KOPT-K1 (cell line): ENCODE data around the gene TNNI3K.

Source experiments
- H3K27ac ChIP-seq: fragments of 200-600 bp; sonication (generic); 2 replicates; pipeline ENCODE4 v1.5.1; 2016; ENCODE audit warnings: antibody characterized with exemption, mild to moderate bottlenecking, low read depth, low read length; ENCODE audit not compliant: poor library complexity, severe bottlenecking
- H3K36me3 ChIP-seq: fragments of 200-600 bp; sonication (generic); 2 replicates; pipeline ENCODE4 v1.5.1; 2017; ENCODE audit warnings: antibody characterized with exemption, mild to moderate bottlenecking, low read length, moderate library complexity; ENCODE audit not compliant: insufficient read depth
- H3K9me3 ChIP-seq: fragments of 200-600 bp; sonication (generic); 2 replicates; pipeline ENCODE4 v1.5.1; 2017; ENCODE audit warnings: antibody characterized with exemption, low read length, mild to moderate bottlenecking; ENCODE audit not compliant: insufficient read depth, poor library complexity, severe bottlenecking

Gene TNNI3K

GRCh38 chr1:74504933-74505512 lies 269.8 kb downstream of the TNNI3K start:
- Histone ChIP-seq H3K27ac (no peak overlapping the region), H3K9me3 (no peaks in the 10 kb centered on the region), H3K36me3 (no peaks in the 10 kb centered on the region)

GRCh38 chr1:74505928-74506710 lies 270.9 kb downstream of the TNNI3K start:
- no peaks in the 10 kb centered on the region for H3K36me3 ChIP-seq
- no peaks in the 10 kb centered on the region for H3K9me3 ChIP-seq
- H3K27ac ChIP-seq: no peak overlapping the region

GRCh38 chr1:74508449-74508848 lies 273.3 kb downstream of the TNNI3K start:
- no peaks in the 10 kb centered on the region for H3K9me3 ChIP-seq
- H3K27ac ChIP-seq: no peak overlapping the region
- H3K36me3 ChIP-seq: no peaks in the 10 kb centered on the region

GRCh38 chr1:74512170-74512915 lies 277.2 kb downstream of the TNNI3K start, which contains the start of gene LRRC53:
TSS of gene LRRC53 (minus strand) at chr1:74512611. CDS start at chr1:74483349, 29,262 bp downstream.
- Histone ChIP-seq H3K36me3 (no peaks in the 10 kb centered on the region), H3K27ac (no peak within 1 kb of the TSS), H3K9me3 (no peaks in the 10 kb centered on the region)

GRCh38 chr1:74513411-74514300 lies 278.5 kb downstream of the TNNI3K start:
- H3K36me3 ChIP-seq: no peaks in the 10 kb centered on the region
- H3K27ac ChIP-seq: no peak overlapping the region
- no peaks in the 10 kb centered on the region for H3K9me3 ChIP-seq

GRCh38 chr1:74517599-74518051 lies 282.4 kb downstream of the TNNI3K start:
- Histone ChIP-seq H3K9me3 (no peaks in the 10 kb centered on the region), H3K27ac (no peak overlapping the region), H3K36me3 (no peaks in the 10 kb centered on the region)

GRCh38 chr1:74522148-74522547 lies 287.0 kb downstream of the TNNI3K start:
- H3K27ac ChIP-seq: no peak overlapping the region
- no peaks in the 10 kb centered on the region for H3K36me3 ChIP-seq
- H3K9me3 ChIP-seq: no peaks in the 10 kb centered on the region

- Histone ChIP-seq H3K9me3 (no peaks in the 10 kb centered on the region), H3K27ac (no peak overlapping the region), H3K36me3 (no peaks in the 10 kb centered on the region)
Observed at GRCh38 chr1:74523873-74524480, 288.8 kb downstream of the TNNI3K start.

- Histone ChIP-seq H3K36me3 (no peaks in the 10 kb centered on the region), H3K9me3 (no peaks in the 10 kb centered on the region), H3K27ac (no peak overlapping the region)
Observed at GRCh38 chr1:74526708-74527107, 291.5 kb downstream of the TNNI3K start.

- H3K9me3 ChIP-seq: no peaks in the 10 kb centered on the region
- no peaks in the 10 kb centered on the region for H3K36me3 ChIP-seq
- no peak overlapping the region for H3K27ac ChIP-seq
Observed at GRCh38 chr1:74528123-74528522, 292.9 kb downstream of the TNNI3K start.

GRCh38 chr1:74530892-74531291 lies 295.7 kb downstream of the TNNI3K start:
- Histone ChIP-seq H3K9me3 (no peaks in the 10 kb centered on the region), H3K36me3 (no peaks in the 10 kb centered on the region), H3K27ac (no peak overlapping the region)

- no peaks in the 10 kb centered on the region for H3K9me3 ChIP-seq
- H3K36me3 ChIP-seq: no peaks in the 10 kb centered on the region
- no peak overlapping the region for H3K27ac ChIP-seq
Observed at GRCh38 chr1:74531796-74532195, 296.6 kb downstream of the TNNI3K start.

GRCh38 chr1:74534241-74534640 lies 299.1 kb downstream of the TNNI3K start:
- no peak overlapping the region for H3K27ac ChIP-seq
- no peaks in the 10 kb centered on the region for H3K36me3 ChIP-seq
- H3K9me3 ChIP-seq: no peaks in the 10 kb centered on the region

GRCh38 chr1:74545821-74546220 lies 310.6 kb downstream of the TNNI3K start:
- no peak overlapping the region for H3K27ac ChIP-seq
- no peaks in the 10 kb centered on the region for H3K36me3 ChIP-seq
- H3K9me3 ChIP-seq: no peaks in the 10 kb centered on the region
